K562 (cell line): ENCODE measurements around the gene RERG. TPM values are rescaled to one million over a fixed set of nuclear protein-coding genes. Genes with fewer than 3 reads are reported as not detected.

ENCODE experiments used
- ATAC-seq: fragments of 200-7000 bp; cut with Tn5 transposase; 3 replicates; pipeline ENCODE4 v1.9.1; 2020; ENCODE audit warnings: moderate library complexity
- BruUV-seq: library from RNA; stranded (reverse); fragments of 400-500 nt; replicated peaks from 2 replicates; lab custom pipeline; 2021; lab: Mats Ljungman, UMichigan
- CTCF ChIA-PET: fragments of 300-600 bp; formaldehyde crosslinking; extraction: SDS; loops from one replicate; lab custom pipeline; 2021; ENCODE audit warnings: low intra/inter-chr PET ratio; lab: Yijun Ruan, JAX
- POLR2A ChIA-PET: fragments of 300-600, 350-650 bp; sonication (Branson Sonifier 250); formaldehyde crosslinking; extraction: SDS; loops from one replicate; lab custom pipeline; 2021; ENCODE audit warnings: antibody characterized with exemption, inconsistent platforms; lab: Yijun Ruan, JAX
- DNase-seq, 4 experiments: peaks; one replicate each; pipeline versions ENCODE4 v3.0.0 to v3.0.0-alpha.2; 2011 to 2018; ENCODE audit warnings: low spot score in 3 of 4, mixed read lengths in 3 of 4; ENCODE audit errors: extremely low read depth in 1 of 4
- FAIRE-seq: peaks from 2 replicates; lab custom pipeline; 2011; peaks lifted over from hg19 to GRCh38; lab: Jason Lieb, UNC
- H2AFZ ChIP-seq: 2 replicates; pipeline ENCODE4 v1.6.0; 2011; ENCODE audit warnings: low read depth, low read length, control low read depth, inconsistent platforms
- H3K27ac ChIP-seq: fragments of 200-600 bp; 3 replicates; pipeline ENCODE4 v1.8.0; 2011; ENCODE audit warnings: low read depth, mild to moderate bottlenecking, control low read depth, inconsistent platforms, low read length, moderate library complexity, mixed read lengths; ENCODE audit errors: extremely low read depth
- H3K27me3 ChIP-seq, 2 experiments: fragments of 300-600 bp in 1 of 2; 2 replicates in 1 of 2; 3 replicates in 1 of 2; pipeline versions ENCODE4 v1.6.0 to v1.8.0; 2011; ENCODE audit warnings: inconsistent platforms in 2 of 2, low read length in 2 of 2, mild to moderate bottlenecking in 1 of 2, mixed read lengths in 1 of 2, moderate library complexity in 1 of 2; ENCODE audit not compliant: control insufficient read depth in 2 of 2, insufficient read depth in 2 of 2
- H3K36me3 ChIP-seq: fragments of 300-600 bp; 3 replicates; pipeline ENCODE4 v1.8.0; 2011; ENCODE audit warnings: mild to moderate bottlenecking, low read length, inconsistent platforms; ENCODE audit not compliant: control insufficient read depth, insufficient read depth
- H3K4me1 ChIP-seq, 2 experiments: fragments of 200-600 bp in 1 of 2; replicated peaks in 1 of 2; 2 replicates in 1 of 2; 3 replicates in 1 of 2; pipeline versions ENCODE4 v1.5.1 to v1.8.0; 2011; ENCODE audit warnings: inconsistent platforms in 2 of 2, low read length in 2 of 2, mild to moderate bottlenecking in 1 of 2, mixed read lengths in 1 of 2, moderate library complexity in 1 of 2; ENCODE audit not compliant: control insufficient read depth in 2 of 2, insufficient read depth in 2 of 2
- H3K4me2 ChIP-seq: 2 replicates; pipeline ENCODE4 v1.6.1; 2011; ENCODE audit warnings: low read length, control low read depth, inconsistent platforms, mixed read lengths; ENCODE audit not compliant: insufficient read depth
- H3K4me3 ChIP-seq: fragments of 200-600 bp; sonication (generic), shearing (Covaris generic); 2 replicates; pipeline ENCODE4 v1.5.1; 2016; ENCODE audit warnings: control low read depth, inconsistent platforms
- H3K79me2 ChIP-seq: fragments of 200-600 bp; 3 replicates; pipeline ENCODE4 v1.8.0; 2011; ENCODE audit warnings: low read length, inconsistent platforms; ENCODE audit not compliant: control insufficient read depth, insufficient read depth
- H3K9ac ChIP-seq, 2 experiments: 2 replicates each; pipeline versions ENCODE4 v1.6.0 to v1.6.1; 2011; ENCODE audit warnings: low read depth in 2 of 2, low read length in 2 of 2, control low read depth in 1 of 2, inconsistent platforms in 1 of 2, mild to moderate bottlenecking in 1 of 2, mixed read lengths in 1 of 2; ENCODE audit not compliant: insufficient read depth in 1 of 2
- H3K9me1 ChIP-seq: one replicate; pipeline ENCODE4 v1.6.0; 2011; ENCODE audit warnings: inconsistent platforms, mild to moderate bottlenecking, low read length, moderate library complexity; ENCODE audit not compliant: control insufficient read depth, insufficient read depth
- H3K9me3 ChIP-seq: replicated peaks from 2 replicates; pipeline ENCODE4 v1.5.1; 2011; ENCODE audit warnings: low read depth, low read length, inconsistent platforms; ENCODE audit not compliant: control insufficient read depth, insufficient read depth
- H4K20me1 ChIP-seq: replicated peaks from 2 replicates; pipeline ENCODE4 v1.6.1; 2011; ENCODE audit warnings: low read length, inconsistent platforms, mixed read lengths; ENCODE audit not compliant: control insufficient read depth, insufficient read depth
- CEBPB ChIP-seq: fragments of 450-650 bp; IDR thresholded peaks from 2 replicates; pipeline ENCODE4 v1.6.1; 2016; ENCODE audit warnings: missing genetic modification characterization, missing compliant biosample characterization
- NR1H2 ChIP-seq: sonication (generic); formaldehyde crosslinking; IDR thresholded peaks from 2 replicates; pipeline ENCODE4 v1.4.0; 2020; ENCODE audit warnings: mild to moderate bottlenecking, missing genetic modification reagents
- RHOXF2B ChIP-seq: fragments of 250-450 bp; sonication (Bioruptor Pico); conservative IDR thresholded peaks from 2 replicates; pipeline ENCODE4 v1.5.1; 2021
- ZNF316 ChIP-seq: fragments of 450-650 bp; IDR thresholded peaks from 2 replicates; pipeline ENCODE4 v1.6.1; 2016
- ZNF766 ChIP-seq: fragments of 200-800 bp; sonication (Bioruptor generic); conservative IDR thresholded peaks from 2 replicates; pipeline ENCODE4 v1.6.1; 2016; ENCODE audit warnings: missing genetic modification characterization, missing compliant biosample characterization
- WGBS: fragments of 100-300 bp; shearing (Covaris generic); methylation state at CpG from one replicate; pipeline ENCODE4 v1.1.6; 2016; ENCODE audit warnings: low coverage, mixed read lengths; ENCODE audit not compliant: insufficient coverage; ENCODE audit errors: missing lambda C conversion rate; 5-methylcytosine and 5-hydroxymethylcytosine counted together
- in situ Hi-C: fragments of 300-500 bp; cut with MboI; formaldehyde crosslinking; loops from 4 replicates; pipeline ENCODE4 v1.15.0; 2018; ENCODE audit warnings: inconsistent platforms, mixed read lengths
- intact Hi-C: fragments of 100-400 bp; cut with micrococcal nuclease; formaldehyde crosslinking; loops from 2 replicates; pipeline ENCODE4 v1.14.2; 2022
- polyA plus RNA-seq, 8 experiments: library from polyadenylated mRNA; depleted of rRNA in 4 of 8; stranded (reverse) in 5 of 8; unstranded in 3 of 8; fragments of >200 nt; fragmentation: Nextera tagmentation in 2 of 8; fragmentation: Illumina TruSeq in 1 of 8; extraction: Ambion mirVana in 2 of 8; extraction: Trizol in 1 of 8; gene quantifications; 2 replicates each; pipeline versions ENCODE4 v1.2.1 to v1.2.3, GENCODE V29; 2011 to 2014; ENCODE audit warnings: inconsistent platforms in 1 of 8, missing spikeins in 1 of 8
- total RNA-seq, 7 experiments: library from RNA; depleted of rRNA in 6 of 7; stranded (reverse); fragments of >200 nt in 6 of 7; fragmentation: Illumina TruSeq in 2 of 7; extraction: Trizol in 2 of 7; gene quantifications; 2 replicates each; pipeline versions ENCODE4 v1.2.1 to v1.2.3, GENCODE V29; 2011 to 2021; ENCODE audit warnings: low replicate concordance in 1 of 7
- TF ChIP-seq, protein P1 (sequence below): fragments of 200-400 bp; formaldehyde crosslinking; IDR thresholded peaks from 2 replicates; pipeline ENCODE4 v1.6.1; 2017; ENCODE audit warnings: mild to moderate bottlenecking, low read depth, low read length, moderate library complexity

RERG gene
- total and polyA plus RNA-seq, 9 of the 15 experiments (the other 6 are each of a cell fraction or from before 2014, with no cell fraction given): 2.2 to 7.3 (median 3.0) TPM

DNA sequence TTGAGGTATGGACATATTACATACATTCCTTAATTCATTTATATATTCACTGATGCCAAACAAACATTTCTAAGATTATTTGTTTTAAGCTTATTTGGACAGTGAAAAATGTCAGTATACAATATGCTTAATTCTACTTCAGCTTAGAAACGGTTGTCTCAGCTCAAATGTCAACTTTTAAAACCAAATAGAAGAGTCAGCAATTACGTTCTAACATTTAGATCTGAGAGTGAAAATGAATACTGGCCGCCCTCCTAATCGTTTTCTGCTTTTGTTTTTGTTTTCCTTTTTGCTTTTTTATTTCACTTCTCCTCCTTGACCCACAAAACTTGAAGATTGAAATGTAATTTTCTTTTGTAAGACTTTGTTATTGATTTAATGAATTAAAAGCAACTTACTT, 19.7 kb upstream of the RERG start:
- in situ Hi-C loops: no loop called here

More for the DNA sequence above, 19.7 kb upstream of the RERG start:
- H4K20me1 ChIP-seq: no peaks in the 10 kb centered on the region
- no peaks in the 10 kb centered on the region for H3K9me3 ChIP-seq
- 0% methylated on average over 4 of the region's 4 CpGs for WGBS
- ChIA-PET CTCF (no interaction called here), POLR2A (no interaction called here)
- H3K4me1 ChIP-seq: no peaks in the 10 kb centered on the region
- FAIRE-seq (no peak), ATAC-seq (no peak), DNase-seq (no peak)
- no peaks in the 10 kb centered on the region for H3K36me3 ChIP-seq
- H3K4me3 ChIP-seq: no peak overlapping the region
- no peak overlapping the region for H3K4me2 ChIP-seq
- no peak overlapping the region for H3K27ac ChIP-seq
- H3K79me2 ChIP-seq: no peaks in the 10 kb centered on the region
- no peak overlapping the region for H3K9ac ChIP-seq
- no peaks in the 10 kb centered on the region for H3K9me1 ChIP-seq
- TF ChIP-seq ZNF316: 0 out of 2 replicates have a peak, but pooled peaks have one; percentile 16
- no peak for TF ChIP-seq RHOXF2B (CRISPR knock-in tag)
- no peak for TF ChIP-seq NR1H2 (CRISPR knock-in tag)
- no peak for TF ChIP-seq CEBPB
- TF ChIP-seq, protein P1, sequence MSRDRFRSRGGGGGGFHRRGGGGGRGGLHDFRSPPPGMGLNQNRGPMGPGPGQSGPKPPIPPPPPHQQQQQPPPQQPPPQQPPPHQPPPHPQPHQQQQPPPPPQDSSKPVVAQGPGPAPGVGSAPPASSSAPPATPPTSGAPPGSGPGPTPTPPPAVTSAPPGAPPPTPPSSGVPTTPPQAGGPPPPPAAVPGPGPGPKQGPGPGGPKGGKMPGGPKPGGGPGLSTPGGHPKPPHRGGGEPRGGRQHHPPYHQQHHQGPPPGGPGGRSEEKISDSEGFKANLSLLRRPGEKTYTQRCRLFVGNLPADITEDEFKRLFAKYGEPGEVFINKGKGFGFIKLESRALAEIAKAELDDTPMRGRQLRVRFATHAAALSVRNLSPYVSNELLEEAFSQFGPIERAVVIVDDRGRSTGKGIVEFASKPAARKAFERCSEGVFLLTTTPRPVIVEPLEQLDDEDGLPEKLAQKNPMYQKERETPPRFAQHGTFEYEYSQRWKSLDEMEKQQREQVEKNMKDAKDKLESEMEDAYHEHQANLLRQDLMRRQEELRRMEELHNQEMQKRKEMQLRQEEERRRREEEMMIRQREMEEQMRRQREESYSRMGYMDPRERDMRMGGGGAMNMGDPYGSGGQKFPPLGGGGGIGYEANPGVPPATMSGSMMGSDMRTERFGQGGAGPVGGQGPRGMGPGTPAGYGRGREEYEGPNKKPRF: no peak
- TF ChIP-seq ZNF766 (CRISPR knock-in tag): no peak
- H3K27me3 ChIP-seq: no peaks in the 10 kb centered on the region
- BruUV-seq: no TSS peak
- intact Hi-C loops: no loop called here
- H2AFZ ChIP-seq: no peak overlapping the region
